Thoracic aorta (tissue), 2 donors: ENCODE data around the gene TMEM35B. TPM values are rescaled to one million over a fixed set of nuclear protein-coding genes. Genes with fewer than 3 reads are reported as not detected.

Experiments
- ATAC-seq: fragments of 150-250 bp; one replicate; pipeline ENCODE4 v1.8.0; 2017; ENCODE audit warnings: low read depth; ENCODE audit not compliant: insufficient number of reproducible peaks, low FRiP score
- DNase-seq: peaks from one replicate; pipeline ENCODE4 v3.0.0-alpha.2; 2020; ENCODE audit warnings: low spot score
- H3K27ac ChIP-seq, 2 donors: fragments of 200-600 bp; sonication (generic); 1 replicate in 1 of 2; 2 replicates in 1 of 2; pipeline ENCODE4 v1.5.1; 2016; ENCODE audit warnings: mild to moderate bottlenecking in 2 of 2, moderate library complexity in 2 of 2
- H3K27me3 ChIP-seq: fragments of 200-600 bp; sonication (generic); replicated peaks from 2 replicates; pipeline ENCODE4 v1.6.0; 2016; ENCODE audit warnings: mild to moderate bottlenecking; ENCODE audit not compliant: insufficient read depth
- H3K36me3 ChIP-seq: fragments of 200-600 bp; sonication (generic); one replicate; pipeline ENCODE4 v1.5.1; 2016
- H3K4me1 ChIP-seq, 2 donors: fragments of 200-600 bp; sonication (generic); 1 replicate in 1 of 2; 2 replicates in 1 of 2; pipeline versions ENCODE4 v1.5.1 to v1.6.0; 2016; ENCODE audit warnings: low read depth in 2 of 2, mild to moderate bottlenecking in 1 of 2; ENCODE audit not compliant: control insufficient read depth in 1 of 2
- H3K4me3 ChIP-seq: fragments of 200-600 bp; sonication (generic); 2 replicates; pipeline ENCODE4 v1.5.1; 2016; ENCODE audit warnings: mild to moderate bottlenecking
- H3K9me3 ChIP-seq: fragments of 200-600 bp; sonication (generic); 2 replicates; pipeline ENCODE4 v1.5.1; 2016
- CTCF ChIP-seq: fragments of 200-600 bp; sonication (generic); IDR thresholded peaks from one replicate; pipeline ENCODE4 v1.5.1; 2019; ENCODE audit warnings: antibody characterized with exemption
- total RNA-seq, 2 donors: library from RNA; depleted of rRNA; stranded (reverse); fragments of >200 nt; gene quantifications; one replicate each; pipeline versions ENCODE4 v1.1.0 to v1.2.3, GENCODE V29; 2016

TMEM35B gene
- total RNA-seq, 2 donors from 2014 or later = 44.5 to 47.3 TPM

GRCh38 chr1:34984435-34984792, 733 bp downstream of the TMEM35B start:
- Histone ChIP-seq H3K4me1 (peaks cover 18 to 28% of the 10 kb centered on the region in 2 donors), H3K9me3 (no peaks in the 10 kb centered on the region), H3K27me3 (no peaks in the 10 kb centered on the region), H3K27ac (peak overlapping the region; percentile 87 to 97), H3K4me3 (peak overlapping the region; percentile 87), H3K36me3 (peaks cover 6% of the 10 kb centered on the region)
- ATAC-seq (peak; percentile 24), DNase-seq (no peak)
- TF ChIP-seq CTCF = no peak

GRCh38 chr1:34983700-34984355, 1.3 kb downstream of the TMEM35B start:
- Histone ChIP-seq H3K27me3 (no peaks in the 10 kb centered on the region), H3K4me3 (peak overlapping the region; percentile 87), H3K36me3 (peaks cover 4% of the 10 kb centered on the region), H3K4me1 (peaks cover 18 to 28% of the 10 kb centered on the region in 2 donors), H3K9me3 (no peaks in the 10 kb centered on the region), H3K27ac (peak overlapping the region; percentile 87 to 97)
- no peak for TF ChIP-seq CTCF
- ATAC-seq (peak; percentile 3), DNase-seq (no peak)

- H3K27me3 ChIP-seq = no peaks in the 10 kb centered on the region
- no peaks in the 10 kb centered on the region for H3K9me3 ChIP-seq
- TF ChIP-seq CTCF = no peak
- H3K4me3 ChIP-seq = no peak overlapping the region
- peaks cover 18 to 28% of the 10 kb centered on the region in 2 donors for H3K4me1 ChIP-seq
- H3K27ac ChIP-seq = no peak overlapping the region
- no peaks in the 10 kb centered on the region for H3K36me3 ChIP-seq
- DNase-seq (no peak), ATAC-seq (no peak)
Measured at GRCh38 chr1:34982820-34983376, 2.2 kb downstream of the TMEM35B start.

- TF ChIP-seq CTCF = no peak
- no peak overlapping the region for H3K27ac ChIP-seq
- H3K4me1 ChIP-seq = peaks cover 12 to 20% of the 10 kb centered on the region in 2 donors
- no peak for DNase-seq
- ATAC-seq = no peak
- H3K9me3 ChIP-seq = no peaks in the 10 kb centered on the region
- H3K36me3 ChIP-seq = no peaks in the 10 kb centered on the region
- H3K4me3 ChIP-seq = no peak overlapping the region
- H3K27me3 ChIP-seq = no peaks in the 10 kb centered on the region
Measured at GRCh38 chr1:34980715-34981114, 4.4 kb downstream of the TMEM35B start.

GRCh38 chr1:34978921-34979320, 6.2 kb downstream of the TMEM35B start:
- Histone ChIP-seq H3K27me3 (no peaks in the 10 kb centered on the region), H3K27ac (no peak overlapping the region), H3K36me3 (no peaks in the 10 kb centered on the region), H3K4me1 (peaks cover 8 to 15% of the 10 kb centered on the region in 2 donors), H3K9me3 (no peaks in the 10 kb centered on the region), H3K4me3 (no peak overlapping the region)
- ATAC-seq (no peak), DNase-seq (no peak)
- no peak for TF ChIP-seq CTCF
